ENCODE results near the gene ANKRD16. TPM values are rescaled to one million over a fixed set of nuclear protein-coding genes. Genes with fewer than 3 reads are reported as not detected.

ANKRD16 gene
- total and polyA plus RNA-seq, 2 of the 8 experiments (the other 6 are each of a cell fraction or from before 2014, with no cell fraction given): 8.2 to 12.7 TPM

DNA sequence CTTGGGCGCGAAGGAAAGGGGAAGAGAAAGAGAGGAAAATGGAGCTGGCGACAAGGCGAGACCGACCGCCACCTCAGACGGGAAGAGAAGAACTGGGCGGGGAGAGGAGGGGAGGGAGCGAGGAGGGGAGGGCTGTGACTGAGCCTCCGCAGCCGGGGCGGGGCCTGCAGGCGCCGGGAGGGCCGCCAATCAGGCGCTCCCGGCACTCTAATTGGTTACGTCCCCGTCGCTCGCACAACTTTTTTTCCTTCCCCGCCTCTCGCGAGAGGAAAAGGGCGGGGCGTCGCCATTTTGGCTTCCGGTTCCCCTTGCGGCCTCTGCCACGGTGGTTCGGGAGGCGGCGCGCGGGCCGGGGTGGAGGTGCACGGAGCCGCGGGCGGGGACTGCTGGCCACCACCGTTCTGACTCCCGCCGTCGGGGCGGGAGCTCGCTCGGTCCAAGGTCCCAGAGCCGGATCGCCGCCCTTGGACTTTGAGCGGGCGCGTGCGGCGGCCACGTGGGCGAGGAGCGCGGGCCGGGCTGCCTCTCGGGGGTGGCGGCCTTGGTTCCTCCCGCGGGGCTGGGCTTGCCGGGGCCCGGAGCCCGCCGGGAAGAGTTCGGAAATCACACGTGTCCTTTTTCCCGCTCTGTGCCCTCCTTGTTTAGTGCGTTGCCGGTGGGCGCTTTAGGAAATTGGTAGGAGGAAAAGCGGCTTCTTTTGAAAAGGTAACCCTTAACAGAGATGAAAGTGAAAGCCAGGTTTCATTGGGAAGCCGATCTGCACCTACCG is 76.2 kb downstream of the ANKRD16 start, which contains the start of gene GDI2:
GDI2 (minus strand) TSS at position 94 of the 769 bp plus-strand sequence. CDS start 176 bp downstream, outside the sequence.
- Histone ChIP-seq H3K23ac (ENCODE audit: insufficient read length) (no peak within 1 kb of the TSS), H3K9me3 (ENCODE audit: insufficient read depth in 2 of 2, low read depth in 1 of 2, low read length in 1 of 2) (no peaks in the 10 kb centered on the region), H2BK5ac (ENCODE audit: low read depth, low read length) (peak within 1 kb of the TSS; percentile 96), H2BK120ac (replicated peaks; ENCODE audit: low read depth, low read length) (no peak within 1 kb of the TSS), H3K14ac (ENCODE audit: insufficient read length) (no peak within 1 kb of the TSS), H4K91ac (replicated peaks; ENCODE audit: insufficient read length, low read length) (peak within 1 kb of the TSS; percentile 85), H3K79me1 (ENCODE audit: low read depth, low read length) (no peaks in the 10 kb centered on the region; the same call in 1 of the 2 replicates), H2BK12ac (ENCODE audit: low read depth, low read length) (no peak within 1 kb of the TSS; the same call in 1 of the 2 replicates), H3K4me2 (ENCODE audit: insufficient read depth in 1 of 2, low read depth in 2 of 2, low read length in 2 of 2) (peak within 1 kb of the TSS; percentile 73 to 81), H3K36me3 (ENCODE audit: control insufficient read depth in 2 of 4, insufficient read depth in 4 of 4, low read length in 3 of 4) (peaks cover 0 to 2% (median 0%) of the 10 kb centered on the region in 4 experiments; a peak in 2 of 8 replicates), H3K9ac (replicated peaks in 1 of 4; ENCODE audit: extremely low read depth in 1 of 4, low read depth in 3 of 4, low read length in 3 of 4) (peak within 1 kb of the TSS; percentile 94 to 99 (median 98)), H3K18ac (ENCODE audit: extremely low read depth, low read length) (peak within 1 kb of the TSS; percentile 97), H3K79me2 (ENCODE audit: control insufficient read depth in 1 of 2, insufficient read depth in 2 of 2, low read length in 2 of 2) (peaks cover 34 to 57% of the 10 kb centered on the region in 2 experiments), H4K5ac (ENCODE audit: insufficient read length, low read depth, low read length) (peak within 1 kb of the TSS; percentile 100), H3K56ac (replicated peaks; ENCODE audit: insufficient read length, low read depth, low read length) (peak within 1 kb of the TSS; percentile 96), H2BK20ac (ENCODE audit: low read length) (no peak within 1 kb of the TSS), H2BK15ac (ENCODE audit: low read length) (0 out of 2 replicates have a peak within 1 kb of the TSS, but pooled peaks have one; percentile 96), H4K8ac (ENCODE audit: extremely low read depth, insufficient read depth, low read length) (peak within 1 kb of the TSS; percentile 100), H4K20me1 (replicated peaks in 1 of 2; ENCODE audit: control insufficient read depth in 1 of 2, insufficient read depth in 2 of 2, low read length in 2 of 2) (peaks cover 9 to 20% of the 10 kb centered on the region in 2 experiments), H3K4me1 (replicated peaks in 1 of 4; ENCODE audit: control insufficient read depth in 3 of 4, insufficient read depth in 4 of 4, low read length in 3 of 4) (peaks cover 0 to 3% (median 0%) of the 10 kb centered on the region in 4 experiments; a peak in 1 of 7 replicates), H3K4ac (replicated peaks; ENCODE audit: insufficient read length, low read depth, low read length) (peak within 1 kb of the TSS; percentile 98), H3K23me2 (ENCODE audit: low read depth, low read length) (peaks cover 6% of the 10 kb centered on the region), H2AFZ (ENCODE audit: low read length) (no peak within 1 kb of the TSS), H3K27ac (ENCODE audit: low read depth, low read length) (peak within 1 kb of the TSS; percentile 90), H2AK5ac (ENCODE audit: low read depth, low read length) (peak within 1 kb of the TSS; percentile 61; the same call in 1 of the 2 replicates), H3K4me3 (ENCODE audit: extremely low read depth in 1 of 4, insufficient read depth in 2 of 4, low read depth in 3 of 4, low read length in 4 of 4) (peak within 1 kb of the TSS; percentile 90 to 98 (median 94)), H3K27me3 (replicated peaks in 1 of 4; ENCODE audit: control insufficient read depth in 3 of 4, extremely low read depth in 1 of 4, insufficient read depth in 3 of 4, low read length in 3 of 4) (no peaks in the 10 kb centered on the region)
- POLR2A ChIA-PET (ENCODE audit: partially characterized antibody): interaction anchor here (0.7 to 2.6 kb wide), 23 partner anchors 8 to 120 kb away, joined by 3 to 22 read pairs (median 4); partner anchors contain the start of genes ANKRD16 and FBH1
- CTCF ChIA-PET (ENCODE audit: partially characterized antibody): no interaction called here
- DNase-seq (ENCODE audit: low read depth in 1 of 2, low spot score in 2 of 2): peak; percentile 88 to 96
- FAIRE-seq: no peak
- 2% methylated on average over 35 of the region's 77 CpGs; no CpG with 5 or more reads in 1 of the 2 experiments for WGBS, 2 experiments (ENCODE audit: extremely low coverage in 1 of 2, insufficient coverage in 1 of 2, insufficient read length in 1 of 2, insufficient replicate concordance in 2 of 2, low coverage in 1 of 2, low lambda C conversion rate in 2 of 2, missing lambda C conversion rate in 1 of 2)
- TF ChIP-seq POU5F1 (IDR thresholded peaks at IDR 0.05; ENCODE audit: low read depth, low read length): no peak
- no peak for TF ChIP-seq CBX8 (IDR thresholded peaks at IDR 0.05; ENCODE audit: borderline replicate concordance, low read depth, low read length)
- no peak for TF ChIP-seq SIX5 (IDR thresholded peaks at IDR 0.05; ENCODE audit: low read depth, low read length)
- TF ChIP-seq GABPA (IDR thresholded peaks at IDR 0.05; ENCODE audit: borderline replicate concordance, insufficient read depth, low read length): no peak
- TF ChIP-seq BCL11A (IDR thresholded peaks at IDR 0.05; ENCODE audit: low read depth in 2 of 2, low read length in 2 of 2): no peak
- no peak for TF ChIP-seq FOSL1 (IDR thresholded peaks at IDR 0.05; ENCODE audit: insufficient read depth, low read depth, low read length)
- TF ChIP-seq NRF1 (IDR thresholded peaks at IDR 0.05; ENCODE audit: low read depth, low read length): no peak
- 0 out of 2 replicates have a peak, but pooled peaks have one; percentile 57 for TF ChIP-seq RBBP5 (IDR thresholded peaks at IDR 0.05; ENCODE audit: borderline replicate concordance, low read depth, low read length)
- TF ChIP-seq YY1 (IDR thresholded peaks at IDR 0.05; ENCODE audit: low read depth, low read length): peak; percentile 91
- no peak for TF ChIP-seq USF2 (IDR thresholded peaks at IDR 0.05; ENCODE audit: low read length)
